Activated CD8-positive, alpha-beta memory T cell treated with anti-CD3 and anti-CD28 coated beads, Interleukin-2, amount 50 U/mL, for 4 hours (primary cell): ENCODE measurements around the gene C3orf18.
"Not testable (repeated sequence)": the region's sequence is repeated elsewhere in the genome, so short reads cannot be mapped to it uniquely, and the experiment has no call there.

Experiments
- DNase-seq: peaks from one replicate; pipeline ENCODE4 v3.0.0-alpha.2; 2020

C3orf18 gene

DNA sequence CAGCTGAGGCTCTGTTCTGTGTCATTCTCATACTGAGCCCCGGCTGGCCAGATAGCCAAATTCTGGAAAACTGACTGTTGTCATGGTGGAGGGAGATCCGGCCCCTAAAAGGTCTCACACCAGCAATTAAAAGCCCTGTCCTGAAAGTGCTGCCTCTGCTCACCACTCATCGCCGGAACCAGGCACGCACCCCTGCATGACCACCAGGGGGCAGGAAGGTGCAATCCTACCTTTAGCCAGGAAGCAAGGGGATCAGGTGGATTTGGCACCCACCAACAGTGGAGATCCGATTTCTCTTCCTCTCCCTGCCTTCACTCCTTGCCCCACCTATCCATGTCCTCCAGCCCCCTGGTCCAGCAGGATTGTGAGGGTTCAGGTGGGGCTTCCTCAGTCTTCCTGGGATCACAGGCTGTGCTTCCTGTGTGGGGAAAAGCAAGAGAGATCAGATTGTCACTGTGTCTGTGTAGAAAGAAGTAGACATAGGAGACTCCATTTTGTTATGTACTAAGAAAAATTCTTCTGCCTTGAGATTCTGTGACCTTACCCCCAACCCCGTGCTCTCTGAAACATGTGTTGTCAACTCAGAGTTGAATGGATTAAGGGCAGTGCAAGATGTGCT lies 48.0 kb downstream of the C3orf18 start:
- DNase-seq = peak; percentile 75

DNA sequence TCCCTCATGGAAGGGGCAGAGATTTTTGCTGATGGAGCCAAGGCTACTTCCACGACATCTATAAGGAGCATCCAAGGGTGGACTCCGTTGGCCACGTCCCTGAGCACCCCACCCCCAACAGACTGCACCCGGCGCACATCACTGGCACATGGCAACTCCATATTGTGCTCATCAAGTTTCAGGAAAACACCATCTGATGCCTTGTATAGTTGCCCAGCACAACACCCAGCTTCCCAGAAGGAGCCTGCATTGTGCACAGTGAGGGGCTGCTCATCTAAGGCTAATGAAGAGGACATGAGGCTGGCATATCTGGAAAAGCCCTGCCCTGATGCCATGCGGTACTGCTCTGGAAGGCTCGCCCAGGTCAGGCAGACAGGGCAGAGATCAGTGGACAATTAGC lies 49.1 kb downstream of the C3orf18 start:
- DNase-seq = no peak

DNA sequence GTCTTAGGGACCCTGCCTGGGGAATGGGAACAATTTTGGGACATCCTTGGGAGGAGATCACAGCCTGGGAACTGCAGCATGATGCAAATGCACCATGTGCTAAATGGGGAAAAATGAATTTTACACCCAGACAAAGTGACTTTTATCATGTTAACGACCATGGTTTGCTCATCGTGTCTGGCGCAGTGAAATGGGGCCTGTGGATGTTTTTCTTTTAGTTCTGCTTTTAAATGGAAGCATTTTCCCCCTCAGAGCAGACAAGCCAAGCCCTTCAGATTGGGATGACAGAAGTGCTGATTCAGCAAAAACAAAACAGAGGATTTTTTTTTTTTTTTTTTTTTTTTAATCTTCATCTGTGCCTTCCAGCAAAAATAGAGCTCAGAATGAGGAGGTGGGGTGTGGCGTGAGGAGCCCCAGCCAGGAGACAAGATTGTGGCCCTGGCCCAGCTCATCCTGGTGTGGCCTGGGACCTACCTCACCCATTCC lies 49.8 kb downstream of the C3orf18 start:
- DNase-seq = no peak

DNA sequence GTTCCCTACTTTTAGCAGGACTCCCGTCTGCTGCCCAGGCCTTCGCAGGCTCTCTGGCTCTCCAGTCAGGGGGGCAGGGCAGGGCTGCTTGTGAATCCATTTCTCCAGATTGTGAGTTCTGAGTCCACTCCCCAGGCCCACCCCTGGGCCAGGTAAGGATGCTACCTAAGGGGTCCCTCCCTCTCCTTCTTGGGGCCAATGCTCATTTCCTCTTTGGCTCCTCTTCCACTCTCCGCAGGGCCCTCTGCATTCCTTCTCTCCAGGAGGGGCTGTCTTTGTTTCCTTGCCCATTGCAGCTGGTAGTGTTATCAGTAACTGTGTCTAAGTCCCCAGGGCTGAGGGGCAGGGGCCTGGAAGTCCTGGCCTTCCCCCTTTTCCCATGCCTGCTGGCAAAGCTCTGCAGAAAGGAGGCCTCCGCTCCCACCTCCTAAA lies 51.1 kb downstream of the C3orf18 start:
- DNase-seq = no peak

DNA sequence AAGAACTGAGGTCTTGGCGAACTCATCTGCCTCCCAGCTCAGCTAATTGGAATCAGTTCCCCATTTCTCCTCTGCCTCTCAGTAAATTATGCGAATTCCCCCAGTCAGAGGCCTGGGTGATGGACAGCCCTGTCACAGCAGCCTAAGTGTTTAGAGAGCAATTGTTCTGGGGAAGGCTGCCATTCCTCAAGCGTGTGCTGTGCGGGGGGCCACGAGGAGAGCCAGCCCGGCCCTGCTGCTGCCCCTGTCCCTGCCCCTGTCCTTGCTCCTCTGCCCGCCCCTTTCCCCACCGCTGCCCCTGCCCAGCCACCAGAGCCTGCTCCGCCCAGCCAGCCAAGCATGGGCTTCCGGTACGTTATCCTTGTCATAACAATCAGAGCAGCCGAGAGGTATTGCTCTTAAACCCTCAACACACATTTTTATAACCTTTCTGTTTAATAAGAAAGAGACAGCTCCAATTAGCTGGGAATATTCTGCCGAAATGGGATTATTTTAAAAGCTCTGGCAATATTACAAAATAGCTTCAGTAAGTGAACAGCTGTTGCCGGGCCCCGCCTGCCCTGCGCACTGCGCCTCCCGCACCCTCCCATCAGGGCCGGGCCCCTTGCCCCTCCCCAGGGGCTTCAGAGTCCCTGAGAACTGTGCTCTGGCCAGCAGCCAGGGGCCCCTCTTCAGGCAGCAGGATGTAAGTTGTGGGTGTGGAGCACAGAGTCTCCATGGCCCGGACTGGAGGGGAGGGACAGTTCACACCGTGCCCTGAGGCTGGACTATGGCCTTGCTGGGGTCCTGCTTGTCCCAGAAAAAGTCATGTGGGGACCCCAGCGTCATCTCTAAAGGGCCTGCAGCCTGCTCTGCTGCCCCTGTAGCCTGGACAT lies 51.7 kb downstream of the C3orf18 start:
- DNase-seq = no peak

DNA sequence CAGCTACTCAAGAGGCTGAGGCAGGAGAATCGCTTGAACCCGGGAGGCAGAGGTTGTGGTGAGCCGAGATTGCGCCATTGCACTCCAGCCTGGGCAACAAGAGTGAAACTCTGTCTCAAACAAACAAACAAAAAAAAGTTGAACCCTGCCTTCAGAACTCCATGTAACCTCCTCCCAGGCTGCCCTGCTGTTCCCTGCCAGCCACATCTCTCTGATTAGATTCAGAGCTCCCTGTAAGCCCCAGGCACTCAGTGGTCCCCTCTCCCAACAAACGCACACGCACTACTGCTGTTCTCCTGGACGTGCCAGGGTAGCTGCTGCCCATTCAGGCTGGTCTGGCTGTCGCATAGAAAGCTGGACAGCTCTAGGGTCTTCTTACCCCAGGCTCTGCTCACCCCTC lies 54.6 kb downstream of the C3orf18 start:
- not testable (repeated sequence) for DNase-seq

DNA sequence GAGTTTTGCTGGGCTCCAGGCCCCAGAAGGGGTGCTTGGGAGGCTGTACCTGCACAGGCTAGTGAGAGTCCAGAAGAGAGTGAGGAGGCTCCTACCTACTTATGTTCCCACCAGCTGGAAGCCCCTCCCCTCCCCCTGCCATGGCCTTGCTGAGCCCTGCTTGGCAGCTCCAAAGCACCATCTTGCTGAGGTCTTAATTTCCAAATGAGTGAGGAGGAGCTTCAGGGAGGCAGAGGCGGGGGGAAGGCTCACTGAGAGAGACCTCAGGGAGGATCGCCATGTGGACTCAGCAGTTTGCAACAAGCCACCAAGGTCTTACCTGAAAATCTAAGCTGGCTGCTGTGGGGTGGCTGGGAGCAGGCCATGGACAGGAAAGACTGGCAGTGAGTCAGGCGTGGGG lies 55.4 kb downstream of the C3orf18 start:
- DNase-seq = no peak

DNA sequence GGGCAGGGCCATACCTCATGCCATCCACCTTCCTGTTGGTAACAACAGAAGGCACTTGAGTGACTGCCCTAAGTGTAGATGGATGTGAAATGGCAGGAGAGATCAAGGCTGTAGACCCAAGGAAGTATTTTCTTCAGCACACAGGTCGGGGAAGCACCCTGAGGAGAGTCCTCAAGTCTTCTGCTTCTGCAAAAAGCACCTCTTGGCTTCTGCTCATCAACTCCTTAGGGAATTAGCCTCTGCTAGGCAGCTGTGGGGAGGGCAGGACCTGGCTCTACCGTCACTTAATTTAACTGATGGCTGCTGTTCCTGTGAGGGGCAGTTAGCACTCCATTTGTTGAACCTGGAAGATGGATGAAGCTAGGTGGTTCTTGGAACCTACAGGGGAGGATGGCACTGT lies 57.2 kb downstream of the C3orf18 start:
- no peak for DNase-seq

DNA sequence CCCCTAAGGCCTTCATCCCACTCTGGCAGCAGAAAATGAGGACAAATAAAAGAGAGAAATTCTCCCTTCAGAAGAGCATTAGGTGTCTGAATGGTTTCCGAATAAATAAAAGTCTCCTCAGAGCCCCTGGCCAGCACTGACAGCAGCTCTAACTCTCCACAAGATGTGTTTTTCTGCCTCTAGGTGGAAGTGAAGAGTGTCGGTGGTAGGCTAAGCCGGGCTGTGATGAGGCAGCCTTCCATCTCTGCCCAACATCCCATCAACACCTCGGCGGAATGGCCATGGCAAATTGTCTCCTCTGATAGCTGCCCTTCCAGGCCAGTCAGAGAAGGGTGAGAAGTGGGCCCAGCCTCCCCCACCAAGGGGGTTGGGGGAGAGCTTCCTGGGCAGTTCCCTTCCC lies 57.8 kb downstream of the C3orf18 start:
- no peak for DNase-seq

DNA sequence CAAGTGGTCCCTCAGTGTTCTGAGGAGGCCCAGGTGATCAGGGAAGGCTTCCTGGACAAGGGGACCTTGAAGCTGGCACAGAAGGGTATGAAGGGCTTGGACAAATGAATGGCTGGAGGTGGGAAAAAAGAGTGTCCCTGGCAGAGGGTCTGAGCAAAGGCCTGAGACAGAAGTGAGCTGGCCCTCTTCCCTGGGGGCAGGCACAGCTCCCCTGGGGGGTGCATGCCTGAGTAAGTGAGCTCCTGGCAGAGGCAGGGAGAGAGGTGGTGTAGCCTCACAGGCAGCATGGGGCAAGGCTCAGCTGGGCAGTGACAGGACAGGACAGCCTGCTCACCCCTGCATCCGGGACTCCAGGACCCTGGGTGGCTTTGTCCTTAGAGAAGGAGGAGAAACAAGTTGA lies 58.7 kb downstream of the C3orf18 start:
- no peak for DNase-seq
